Thyroid gland (tissue), 4 donors: ENCODE data around the gene INHBE.

ENCODE experiments used
- POLR2A ChIP-seq, 2 donors: fragments of 450-650 bp; IDR thresholded peaks; one replicate each; pipeline ENCODE4 v1.6.1; 2017; ENCODE audit warnings: antibody characterized with exemption in 2 of 2, mild to moderate bottlenecking in 2 of 2, moderate library complexity in 1 of 2
- TF ChIP-seq, protein P1 (sequence below), 6 experiments: fragments of 200-600 bp in 3 of 6; fragments of 450-650 bp in 3 of 6; sonication (generic) in 3 of 6; IDR thresholded peaks; one replicate each; pipeline ENCODE4 v1.5.1; 2016 to 2019; ENCODE audit warnings: antibody characterized with exemption in 6 of 6, mild to moderate bottlenecking in 2 of 6, inconsistent platforms in 1 of 6, moderate library complexity in 1 of 6

GRCh38 chr12:57452937-57453509, 2.1 kb upstream of the INHBE start:
- TF ChIP-seq POLR2A (IDR thresholded peaks at IDR 0.05) = no peak
- TF ChIP-seq, protein P1, sequence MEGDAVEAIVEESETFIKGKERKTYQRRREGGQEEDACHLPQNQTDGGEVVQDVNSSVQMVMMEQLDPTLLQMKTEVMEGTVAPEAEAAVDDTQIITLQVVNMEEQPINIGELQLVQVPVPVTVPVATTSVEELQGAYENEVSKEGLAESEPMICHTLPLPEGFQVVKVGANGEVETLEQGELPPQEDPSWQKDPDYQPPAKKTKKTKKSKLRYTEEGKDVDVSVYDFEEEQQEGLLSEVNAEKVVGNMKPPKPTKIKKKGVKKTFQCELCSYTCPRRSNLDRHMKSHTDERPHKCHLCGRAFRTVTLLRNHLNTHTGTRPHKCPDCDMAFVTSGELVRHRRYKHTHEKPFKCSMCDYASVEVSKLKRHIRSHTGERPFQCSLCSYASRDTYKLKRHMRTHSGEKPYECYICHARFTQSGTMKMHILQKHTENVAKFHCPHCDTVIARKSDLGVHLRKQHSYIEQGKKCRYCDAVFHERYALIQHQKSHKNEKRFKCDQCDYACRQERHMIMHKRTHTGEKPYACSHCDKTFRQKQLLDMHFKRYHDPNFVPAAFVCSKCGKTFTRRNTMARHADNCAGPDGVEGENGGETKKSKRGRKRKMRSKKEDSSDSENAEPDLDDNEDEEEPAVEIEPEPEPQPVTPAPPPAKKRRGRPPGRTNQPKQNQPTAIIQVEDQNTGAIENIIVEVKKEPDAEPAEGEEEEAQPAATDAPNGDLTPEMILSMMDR (IDR thresholded peaks at IDR 0.05) = peak; percentile 76 to 95 (median 90)
